Neural progenitor cell (in vitro differentiated cells): ENCODE data around the gene MYH7B.

Experiments used
- EZH2 ChIP-seq: fragments of 200-600 bp; sonication (generic); IDR thresholded peaks from 2 replicates; pipeline ENCODE4 v1.6.1; 2017; ENCODE audit warnings: antibody characterized with exemption, mild to moderate bottlenecking, moderate library complexity
- TF ChIP-seq, protein P1 (sequence below): fragments of 200-600 bp; sonication (generic); IDR thresholded peaks from 2 replicates; pipeline ENCODE4 v1.5.1; 2017; ENCODE audit warnings: antibody characterized with exemption, mild to moderate bottlenecking

DNA sequence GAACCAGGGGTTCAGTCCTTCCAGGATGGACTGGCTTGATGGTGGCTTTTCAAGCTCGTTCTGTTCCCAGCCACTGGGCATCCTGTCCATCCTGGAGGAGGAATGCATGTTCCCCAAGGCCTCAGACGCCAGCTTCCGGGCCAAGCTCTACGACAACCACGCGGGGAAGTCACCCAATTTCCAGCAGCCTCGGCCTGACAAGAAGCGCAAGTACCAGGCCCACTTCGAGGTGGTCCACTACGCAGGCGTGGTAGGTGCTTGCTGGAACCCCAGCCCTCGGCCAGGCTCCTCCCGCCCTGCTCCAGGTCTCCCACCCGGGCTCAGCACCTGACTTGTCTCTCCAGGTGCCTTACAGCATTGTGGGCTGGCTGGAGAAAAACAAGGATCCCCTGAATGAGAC, 34.0 kb downstream of the MYH7B start:
- TF ChIP-seq, protein P1, sequence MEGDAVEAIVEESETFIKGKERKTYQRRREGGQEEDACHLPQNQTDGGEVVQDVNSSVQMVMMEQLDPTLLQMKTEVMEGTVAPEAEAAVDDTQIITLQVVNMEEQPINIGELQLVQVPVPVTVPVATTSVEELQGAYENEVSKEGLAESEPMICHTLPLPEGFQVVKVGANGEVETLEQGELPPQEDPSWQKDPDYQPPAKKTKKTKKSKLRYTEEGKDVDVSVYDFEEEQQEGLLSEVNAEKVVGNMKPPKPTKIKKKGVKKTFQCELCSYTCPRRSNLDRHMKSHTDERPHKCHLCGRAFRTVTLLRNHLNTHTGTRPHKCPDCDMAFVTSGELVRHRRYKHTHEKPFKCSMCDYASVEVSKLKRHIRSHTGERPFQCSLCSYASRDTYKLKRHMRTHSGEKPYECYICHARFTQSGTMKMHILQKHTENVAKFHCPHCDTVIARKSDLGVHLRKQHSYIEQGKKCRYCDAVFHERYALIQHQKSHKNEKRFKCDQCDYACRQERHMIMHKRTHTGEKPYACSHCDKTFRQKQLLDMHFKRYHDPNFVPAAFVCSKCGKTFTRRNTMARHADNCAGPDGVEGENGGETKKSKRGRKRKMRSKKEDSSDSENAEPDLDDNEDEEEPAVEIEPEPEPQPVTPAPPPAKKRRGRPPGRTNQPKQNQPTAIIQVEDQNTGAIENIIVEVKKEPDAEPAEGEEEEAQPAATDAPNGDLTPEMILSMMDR = no peak
- no peak for TF ChIP-seq EZH2
